HG03354 (cell line): ENCODE measurements around the gene CHI3L1.
A peak's percentile ranks its signal among the peaks of the same experiment; 100 is the strongest.

Source experiments
- ATAC-seq: cut with Tn5 transposase; IDR thresholded peaks from one replicate; pipeline ENCODE4 v1.9.1; 2021; ENCODE audit warnings: mild to moderate bottlenecking; ENCODE audit not compliant: unreplicated experiment, poor library complexity, severe bottlenecking

CHI3L1 gene

GRCh38 chr1:203183828-203184227 lies 2.7 kb downstream of the CHI3L1 start:
- no peak for ATAC-seq

GRCh38 chr1:203182387-203182953 lies 4.0 kb downstream of the CHI3L1 start:
- ATAC-seq = no peak

- ATAC-seq = no peak
Measured at GRCh38 chr1:203181586-203182386, 4.7 kb downstream of the CHI3L1 start.

- ATAC-seq = no peak
Measured at GRCh38 chr1:203180611-203181330, 5.7 kb downstream of the CHI3L1 start.

- no peak for ATAC-seq
Measured at GRCh38 chr1:203179667-203180005, 6.9 kb downstream of the CHI3L1 start.

GRCh38 chr1:203178821-203179666 lies 7.5 kb downstream of the CHI3L1 start:
- no peak for ATAC-seq

GRCh38 chr1:203178083-203178482 lies 8.4 kb downstream of the CHI3L1 start:
- no peak for ATAC-seq

- ATAC-seq = no peak
Measured at GRCh38 chr1:203177470-203178039, 8.9 kb downstream of the CHI3L1 start.

- ATAC-seq = no peak
Measured at GRCh38 chr1:203177036-203177405, 9.5 kb downstream of the CHI3L1 start.

- ATAC-seq = no peak
Measured at GRCh38 chr1:203176273-203177035, 10.1 kb downstream of the CHI3L1 start.

- ATAC-seq = no peak
Measured at GRCh38 chr1:203175827-203176241, 10.7 kb downstream of the CHI3L1 start.

GRCh38 chr1:203175237-203175826 lies 11.2 kb downstream of the CHI3L1 start, which contains the start of gene MYBPH:
TSS of gene MYBPH (minus strand) at chr1:203175826. CDS start at chr1:203175755, 71 bp downstream.
- no peak for ATAC-seq

- no peak for ATAC-seq
Measured at GRCh38 chr1:203174324-203174985, 12.0 kb downstream of the CHI3L1 start.

- ATAC-seq = peak; percentile 91
Measured at GRCh38 chr1:203173566-203173965, 12.9 kb downstream of the CHI3L1 start.

- ATAC-seq = peak; percentile 27
Measured at GRCh38 chr1:203173011-203173555, 13.4 kb downstream of the CHI3L1 start.

GRCh38 chr1:203172184-203173010 lies 14.1 kb downstream of the CHI3L1 start:
- no peak for ATAC-seq
